Medulla oblongata (tissue), 1 donor: ENCODE data around the gene RALGAPA2.

Experiments
- DNase-seq: peaks from one replicate; pipeline ENCODE4 v3.0.0-alpha.2; 2015; ENCODE audit errors: extremely low spot score

The RALGAPA2 gene

DNA sequence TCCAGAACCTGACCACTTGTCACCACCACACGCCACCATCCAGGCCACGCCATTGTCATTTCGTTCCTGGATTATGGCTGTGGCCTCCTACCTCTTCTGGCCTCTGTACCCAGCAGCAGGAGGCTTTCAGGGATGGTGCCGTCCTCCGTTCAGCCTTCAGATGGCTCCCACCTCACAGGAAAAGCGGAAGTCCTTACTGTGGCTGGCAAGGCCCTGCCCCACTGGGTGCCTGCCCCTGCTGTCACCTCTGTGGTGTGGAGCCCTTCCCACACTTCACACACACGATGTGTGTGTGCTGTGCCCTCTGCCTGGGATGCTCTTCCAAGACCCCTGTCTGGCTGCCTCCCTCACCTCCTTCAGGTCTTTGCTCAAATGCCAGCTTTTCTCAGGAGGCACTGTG, 275.1 kb downstream of the RALGAPA2 start:
- DNase-seq: no peak

DNA sequence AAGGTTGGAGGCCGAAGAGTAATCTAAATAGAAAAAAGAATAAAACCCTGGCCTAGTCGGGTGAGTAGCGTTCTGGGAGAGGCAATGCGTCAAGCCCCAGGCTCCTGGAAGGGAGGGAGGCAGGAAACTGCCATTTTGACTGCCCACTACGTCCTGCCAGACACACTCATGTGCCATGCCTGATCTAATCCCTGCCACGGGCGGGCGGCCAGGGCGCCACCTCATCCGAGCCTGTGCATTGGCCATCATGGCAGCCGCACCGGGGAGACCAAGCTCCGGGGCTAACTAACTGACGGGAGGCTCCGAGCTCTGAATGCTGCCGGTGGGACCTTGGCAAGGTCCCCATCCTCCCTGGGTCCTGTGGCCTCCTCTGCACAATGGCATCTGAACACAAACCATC, 275.8 kb downstream of the RALGAPA2 start:
- DNase-seq: no peak

DNA sequence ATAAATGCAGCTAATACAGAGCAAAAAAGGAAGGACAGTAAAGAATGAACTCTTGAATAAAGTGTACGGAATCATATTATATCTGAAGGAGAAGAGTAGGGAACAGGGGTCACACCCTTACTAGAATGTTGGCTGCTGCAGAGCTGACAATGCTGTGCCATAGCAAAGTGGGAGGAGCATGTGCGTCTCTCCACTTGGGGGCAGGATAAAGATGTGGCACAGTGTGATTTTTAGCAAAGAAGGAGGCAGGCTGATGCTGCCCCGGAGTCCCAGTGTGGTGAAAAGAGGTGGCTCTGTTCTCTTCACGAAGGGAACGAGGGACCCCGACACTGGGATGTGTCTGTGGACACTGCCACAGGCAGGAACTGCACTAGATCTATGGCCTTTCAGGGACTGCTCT, 277.0 kb downstream of the RALGAPA2 start:
- DNase-seq: peak; percentile 69

- no peak for DNase-seq
Measured at GRCh38 chr20:20432618-20433286, 279.7 kb downstream of the RALGAPA2 start.

- no peak for DNase-seq
Measured at GRCh38 chr20:20430066-20430465, 282.4 kb downstream of the RALGAPA2 start.

DNA sequence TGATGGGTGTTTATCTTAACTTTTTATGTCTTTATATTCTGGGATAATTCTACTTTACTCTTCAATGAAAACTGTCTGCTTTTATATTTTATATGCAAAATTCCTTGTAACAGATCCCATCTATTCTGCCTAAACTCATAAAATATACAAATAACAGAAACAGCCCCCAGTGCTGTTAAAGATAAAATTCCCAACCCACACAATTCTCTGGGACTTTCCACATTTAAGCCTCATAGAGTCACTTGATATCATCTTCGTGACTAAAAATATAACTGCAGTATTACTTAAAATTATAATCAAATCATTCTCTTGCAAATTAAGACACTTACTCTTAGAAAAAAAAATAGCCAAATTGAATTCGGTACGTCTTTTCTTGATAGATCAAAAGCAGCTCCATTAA, 284.4 kb downstream of the RALGAPA2 start:
- DNase-seq: no peak

DNA sequence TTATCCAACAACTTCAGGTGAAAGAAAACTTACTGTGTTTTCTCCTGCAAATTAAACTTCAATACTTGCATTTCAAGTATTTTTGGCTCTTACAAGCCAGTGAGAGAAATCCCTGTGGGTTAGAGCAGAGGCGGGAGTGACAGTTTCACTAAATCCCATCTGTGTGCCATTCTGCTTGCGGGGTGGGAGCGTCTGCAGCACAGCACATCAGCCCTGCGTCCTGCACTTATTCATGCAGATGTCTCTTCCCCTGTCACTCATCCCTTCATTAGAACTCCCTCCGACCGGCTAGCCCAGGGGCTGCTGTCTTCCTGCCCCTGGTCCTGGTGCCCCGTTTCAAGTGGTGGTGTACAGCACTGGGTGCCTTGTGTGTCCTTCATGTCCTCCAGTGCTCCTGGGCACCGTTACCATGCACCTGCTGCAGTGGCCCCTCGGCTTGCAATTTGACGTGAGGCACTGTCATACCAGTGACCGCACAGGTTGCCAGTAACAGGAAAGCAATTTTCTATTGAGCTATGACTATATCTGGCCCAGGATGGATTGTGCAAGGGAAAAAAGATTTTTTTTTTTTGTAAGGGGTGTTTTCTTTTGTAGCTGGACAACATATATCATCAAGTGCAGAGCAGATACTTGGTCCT, 285.1 kb downstream of the RALGAPA2 start:
- no peak for DNase-seq

DNA sequence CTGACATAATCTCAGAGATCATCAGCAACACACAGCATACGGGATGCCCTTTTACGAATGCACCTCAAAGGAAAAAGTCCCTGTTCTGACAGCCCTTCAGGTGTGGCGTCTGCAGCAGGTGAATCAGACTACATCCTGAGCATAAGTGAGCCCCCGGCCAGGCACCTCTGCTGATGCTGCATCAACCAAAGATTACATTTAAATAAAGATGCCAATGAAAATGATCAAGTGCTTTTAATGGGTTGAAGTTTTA, 285.9 kb downstream of the RALGAPA2 start:
- no peak for DNase-seq

DNA sequence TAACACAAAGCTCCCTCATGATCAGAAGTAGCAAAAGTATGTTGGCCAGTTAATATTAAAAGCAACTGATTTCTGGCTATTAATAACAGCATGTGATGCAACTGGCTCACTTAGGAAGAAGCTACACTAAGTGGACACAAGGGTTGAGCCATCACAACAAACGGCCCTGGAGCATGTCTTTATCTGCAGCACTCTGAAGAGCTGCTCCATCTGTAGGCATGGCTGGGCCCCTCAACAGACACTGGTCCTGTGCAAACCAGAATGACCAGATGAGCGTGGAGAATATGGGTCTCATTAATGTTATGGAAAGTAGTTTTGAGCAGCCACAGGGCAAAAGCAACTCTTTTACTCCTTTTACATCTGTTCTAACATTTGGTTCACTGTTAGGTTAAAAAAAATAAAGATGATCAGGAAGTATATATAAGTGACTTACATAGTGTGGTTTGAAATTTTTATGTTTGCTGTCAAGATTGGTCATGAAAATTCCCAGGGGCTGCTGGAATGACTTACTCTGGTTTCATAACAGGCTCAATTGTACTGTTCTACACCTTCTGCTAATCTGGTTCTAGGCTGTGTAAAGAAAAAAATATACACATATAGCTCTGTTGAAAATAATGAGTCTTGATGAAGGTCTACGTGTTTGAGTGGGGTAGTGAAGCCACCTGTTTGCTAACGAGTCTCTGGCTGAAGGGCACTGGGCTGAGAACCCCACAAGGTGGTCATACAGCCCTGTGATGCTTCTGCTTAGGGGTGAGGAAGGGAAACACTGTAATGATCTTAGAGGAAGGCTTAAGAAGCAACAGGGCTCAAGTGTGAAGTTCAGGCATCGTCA, 286.4 kb downstream of the RALGAPA2 start:
- no peak for DNase-seq

DNA sequence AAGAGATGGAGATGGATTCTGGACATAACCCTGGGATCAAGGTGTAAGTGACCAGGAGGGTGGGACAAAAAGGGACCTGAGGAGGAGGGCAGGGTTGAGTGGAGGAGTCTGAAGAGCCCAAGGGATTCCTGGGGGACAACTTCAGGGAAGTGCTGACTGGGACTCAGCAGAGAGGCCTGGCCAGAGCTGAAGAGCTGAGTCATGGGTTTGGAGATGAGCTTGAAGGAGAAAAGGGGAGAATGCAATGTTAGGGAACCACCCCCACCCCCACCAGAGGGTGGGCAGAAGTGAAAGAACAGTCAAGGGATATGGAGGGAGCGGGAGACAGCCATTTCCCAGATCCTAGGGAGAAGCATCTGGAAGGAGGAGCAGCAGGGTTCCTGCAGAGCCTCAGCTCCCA, 289.3 kb downstream of the RALGAPA2 start:
- DNase-seq: no peak

GRCh38 chr20:20417876-20418676, 294.4 kb downstream of the RALGAPA2 start:
- no peak for DNase-seq

DNA sequence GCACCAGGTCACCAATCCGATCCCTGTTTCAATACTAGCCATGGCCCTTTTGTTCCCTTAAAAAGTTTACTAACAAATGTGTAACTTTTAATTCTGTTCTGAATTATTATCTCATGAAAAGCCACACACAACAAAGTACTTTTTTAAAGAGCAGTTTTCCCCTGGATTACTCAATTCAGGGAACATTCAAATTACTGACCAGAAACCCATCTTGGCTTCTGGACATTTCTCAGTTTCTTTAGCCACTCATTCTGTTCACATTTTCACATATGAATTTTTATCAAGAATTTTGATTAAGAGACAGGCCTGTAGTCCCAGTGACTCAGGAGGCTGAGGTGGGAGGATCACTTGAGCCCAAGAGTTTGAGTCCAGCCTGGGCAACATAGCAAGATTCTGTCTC, 297.1 kb downstream of the RALGAPA2 start:
- no peak for DNase-seq

DNA sequence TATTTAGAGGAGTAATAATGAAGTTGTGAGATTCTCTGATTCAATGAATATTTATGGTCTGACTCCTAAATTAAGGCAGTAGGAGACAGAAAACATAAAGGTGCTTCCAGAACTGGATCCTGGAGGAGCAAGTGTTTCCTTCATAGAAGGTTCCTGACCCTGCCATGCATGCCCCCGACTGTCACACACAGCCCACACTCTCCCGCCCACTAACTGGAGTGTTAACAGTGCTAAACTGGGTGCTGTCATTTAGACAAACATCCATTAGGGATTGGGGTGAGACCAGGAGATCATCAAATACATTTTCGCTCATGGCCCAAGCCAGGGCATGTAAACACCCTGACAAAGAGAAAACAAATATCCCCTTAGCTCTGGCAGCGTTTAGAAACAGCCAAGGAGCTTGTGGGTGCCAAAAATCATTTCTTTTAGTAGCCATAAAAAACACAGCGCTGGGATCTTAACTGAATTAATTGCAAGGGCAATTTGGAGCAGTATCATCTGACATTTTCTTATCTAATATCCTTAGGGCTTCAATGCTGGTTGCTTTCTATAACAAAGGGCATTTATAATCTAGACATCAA, 297.7 kb downstream of the RALGAPA2 start:
- DNase-seq: no peak

GRCh38 chr20:20413810-20414281, 298.6 kb downstream of the RALGAPA2 start:
- DNase-seq: peak; percentile 55

- DNase-seq: no peak
Measured at GRCh38 chr20:20412750-20413149, 299.7 kb downstream of the RALGAPA2 start.

GRCh38 chr20:20411836-20412235, 300.6 kb downstream of the RALGAPA2 start:
- no peak for DNase-seq

DNA sequence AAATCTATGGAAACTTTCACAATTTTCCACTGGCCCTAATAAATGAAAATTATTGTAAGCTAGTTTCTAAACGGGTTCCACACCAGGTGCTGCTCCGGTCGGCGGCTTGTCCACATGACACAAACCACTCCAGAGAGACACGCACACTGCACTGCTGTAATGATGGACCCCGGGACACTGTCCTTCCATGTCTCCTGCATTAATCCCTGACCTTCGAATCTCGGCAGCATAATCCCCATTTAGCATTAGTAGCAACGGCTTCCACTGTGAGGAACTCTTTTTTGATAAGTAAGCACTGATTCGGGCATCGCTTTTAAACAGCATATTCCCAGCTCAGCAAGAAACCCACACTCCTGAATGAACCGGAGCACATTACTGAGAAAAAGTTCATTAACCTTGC, 301.0 kb downstream of the RALGAPA2 start:
- no peak for DNase-seq

DNA sequence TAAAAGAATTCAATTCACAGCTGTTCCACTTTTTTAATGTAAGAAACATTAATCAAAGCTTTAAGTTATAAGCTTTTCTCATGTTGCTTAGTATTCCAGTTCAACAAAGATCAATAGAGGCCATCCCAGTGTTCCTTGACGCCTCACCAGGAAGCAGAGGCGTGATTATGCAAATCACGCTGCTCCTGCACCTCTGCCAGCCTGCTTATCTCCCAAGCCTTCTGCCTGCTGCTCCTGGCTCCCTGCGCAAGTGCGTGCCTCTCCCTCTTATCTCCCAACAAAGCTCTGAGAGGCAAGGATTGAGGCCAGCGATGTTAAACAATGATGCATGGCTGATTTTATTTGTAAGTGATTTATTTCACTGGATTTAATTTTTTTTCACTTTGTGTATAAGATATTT, 301.8 kb downstream of the RALGAPA2 start:
- peak; percentile 49 for DNase-seq

- DNase-seq: no peak
Measured at GRCh38 chr20:20409331-20409730, 303.1 kb downstream of the RALGAPA2 start.

GRCh38 chr20:20407891-20408805, 304.3 kb downstream of the RALGAPA2 start:
- DNase-seq: peak; percentile 45

GRCh38 chr20:20406306-20406705, 306.1 kb downstream of the RALGAPA2 start:
- DNase-seq: no peak
